Measurements from ENCODE around the gene DENND5B.
"Not testable (repeated sequence)": the region's sequence is repeated elsewhere in the genome, so short reads cannot be mapped to it uniquely, and the experiment has no call there.

The DENND5B gene

DNA sequence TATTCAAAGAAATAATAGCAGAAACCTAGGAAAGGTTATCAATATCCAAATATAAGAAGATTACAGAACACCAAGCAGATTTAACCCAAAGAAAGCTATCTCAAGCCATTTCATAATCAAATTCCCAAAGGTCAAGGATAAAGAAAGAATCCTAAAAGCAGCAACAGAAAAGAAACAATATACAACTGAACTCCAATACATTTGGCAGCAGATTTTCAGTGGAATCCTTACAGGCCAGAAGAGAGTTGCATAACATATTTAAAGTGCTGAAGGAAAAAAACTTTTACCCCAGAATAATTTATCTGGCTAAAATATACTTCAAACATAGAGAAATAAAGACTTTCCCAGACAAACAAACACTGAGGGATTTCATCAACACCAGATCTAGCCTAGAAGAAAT, 54.3 kb downstream of the DENND5B start:
- no peak for DNase-seq

DNA sequence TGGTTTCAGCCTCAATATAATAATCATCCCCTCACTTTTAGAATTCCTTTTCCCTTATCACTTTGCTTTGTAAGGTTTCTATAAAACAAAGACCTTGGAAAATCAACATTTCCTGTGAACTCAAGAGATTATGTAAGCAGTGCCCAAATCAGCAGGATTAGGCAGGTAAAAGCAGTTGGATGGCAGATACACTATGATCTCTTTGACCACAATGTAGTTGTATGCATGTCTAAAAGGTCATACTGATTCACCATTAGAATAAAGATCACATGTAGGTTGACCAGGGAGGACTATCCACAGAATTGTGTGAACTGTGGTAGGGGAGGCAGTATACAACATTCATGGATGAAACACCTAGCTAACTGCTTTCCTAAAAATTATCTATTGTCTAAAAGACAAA, 57.5 kb downstream of the DENND5B start:
- no peak for DNase-seq

GRCh38 chr12:31531893-31532292, 59.0 kb downstream of the DENND5B start:
- DNase-seq = no peak

DNA sequence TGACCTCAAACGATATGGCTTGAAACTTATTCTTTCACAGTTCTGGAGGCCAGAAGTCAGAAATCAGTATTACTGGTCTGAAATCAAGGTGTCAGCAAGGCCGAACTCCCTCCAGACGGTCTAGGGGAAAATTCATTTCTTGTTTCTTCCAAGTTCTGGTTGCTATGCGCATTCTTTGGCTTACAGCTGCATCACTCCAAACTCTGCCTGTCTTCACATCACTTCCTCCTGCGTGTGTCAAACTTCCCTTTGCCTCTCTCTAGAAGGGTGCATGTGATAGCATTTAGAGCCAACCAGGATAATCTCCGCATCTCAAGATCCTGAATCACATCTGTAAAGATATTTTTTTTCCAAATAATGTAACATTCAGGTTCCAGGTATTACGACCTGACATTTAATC, 62.8 kb downstream of the DENND5B start:
- DNase-seq = no peak

DNA sequence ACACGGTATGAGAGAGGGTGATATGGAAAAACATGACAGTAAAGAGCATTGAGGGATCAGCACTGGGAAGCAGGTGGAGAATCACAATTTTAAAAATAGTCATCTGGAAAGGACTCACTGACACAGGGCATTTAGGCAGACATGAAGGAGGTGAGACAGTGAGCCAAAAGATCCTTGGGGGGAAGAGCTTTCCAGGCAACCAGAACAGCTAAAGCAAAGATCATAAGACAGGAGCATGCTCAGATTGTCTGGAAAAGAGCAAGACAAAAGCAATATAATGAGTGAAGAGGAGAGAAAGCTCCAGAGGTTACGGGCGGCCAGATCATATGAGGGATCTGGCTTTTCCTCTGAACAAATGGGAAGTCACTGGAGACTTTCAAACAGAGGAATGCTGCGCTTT, 63.9 kb downstream of the DENND5B start:
- DNase-seq = no peak

- DNase-seq = no peak
These were observed 64.8 kb downstream of the DENND5B start for GRCh38 chr12:31526158-31526546.

DNA sequence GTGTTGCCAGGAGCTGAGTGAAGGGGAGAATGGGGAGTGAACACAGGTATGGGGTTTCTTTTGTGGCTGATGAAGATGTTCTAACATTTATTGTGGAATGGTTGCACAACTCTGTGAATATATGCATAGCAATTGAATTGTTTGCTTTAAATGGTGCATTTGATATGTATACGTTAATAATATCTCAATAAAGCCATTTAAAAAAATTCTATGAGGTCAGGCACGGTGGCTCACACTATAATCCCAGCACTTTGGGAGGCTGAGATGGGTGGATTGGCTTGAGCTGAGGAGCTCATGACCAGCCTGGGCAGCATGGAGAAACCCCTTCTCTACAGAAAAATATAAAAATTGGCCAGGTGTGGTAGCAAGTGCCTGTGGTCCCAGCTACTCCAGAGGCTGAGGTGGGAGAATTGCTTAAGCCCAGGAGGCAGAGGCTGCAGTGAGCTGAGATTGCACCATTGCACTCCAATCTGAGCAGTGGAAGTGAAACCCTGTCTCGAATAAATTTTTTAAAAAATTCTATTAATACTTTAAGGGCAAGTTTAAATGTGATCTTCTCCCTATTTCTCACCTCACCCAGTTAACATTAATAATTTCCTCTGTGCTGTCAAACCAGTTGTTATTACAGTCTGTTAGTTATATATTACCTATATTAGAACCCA, 65.3 kb downstream of the DENND5B start:
- no peak for DNase-seq

- DNase-seq = no peak
These were observed 66.0 kb downstream of the DENND5B start for GRCh38 chr12:31524791-31525495.

DNA sequence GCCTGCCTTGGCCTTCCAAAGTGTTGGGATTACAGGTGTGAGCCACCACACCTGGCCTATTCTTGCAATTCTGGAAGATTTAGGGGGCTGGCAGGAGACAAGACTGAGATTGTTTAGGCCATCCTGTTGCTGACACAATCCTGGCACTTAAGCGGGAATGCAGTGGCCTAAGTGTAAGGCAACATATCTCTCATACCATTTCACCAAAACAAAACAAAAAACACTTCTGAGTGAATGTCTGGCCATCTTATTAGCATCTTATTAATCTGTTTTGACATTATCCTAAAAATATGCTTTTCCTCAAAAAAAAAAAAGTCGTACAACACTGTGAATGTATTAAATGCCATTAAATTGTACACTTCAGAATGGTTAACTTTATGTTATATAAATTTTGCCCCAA, 67.6 kb downstream of the DENND5B start:
- DNase-seq = no peak

DNA sequence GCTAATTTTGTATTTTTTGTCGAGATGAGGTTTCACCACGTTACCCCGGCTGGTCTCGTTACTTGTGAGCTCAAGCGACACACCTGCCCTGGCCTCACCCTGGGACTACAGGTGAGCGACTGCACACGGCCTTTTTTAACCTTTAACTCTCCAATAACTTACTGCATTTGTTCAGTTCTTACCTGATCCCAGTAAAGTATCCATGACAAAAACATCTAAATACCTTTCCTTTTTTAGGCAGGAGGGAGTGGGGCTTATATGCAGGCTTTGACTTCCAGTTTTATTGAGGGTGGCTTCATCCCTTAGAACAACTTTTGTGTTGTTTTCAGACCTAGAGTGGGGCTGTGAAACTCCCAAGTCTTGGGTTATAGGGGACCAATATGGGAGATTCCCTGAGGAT, 68.3 kb downstream of the DENND5B start:
- no peak for DNase-seq

DNA sequence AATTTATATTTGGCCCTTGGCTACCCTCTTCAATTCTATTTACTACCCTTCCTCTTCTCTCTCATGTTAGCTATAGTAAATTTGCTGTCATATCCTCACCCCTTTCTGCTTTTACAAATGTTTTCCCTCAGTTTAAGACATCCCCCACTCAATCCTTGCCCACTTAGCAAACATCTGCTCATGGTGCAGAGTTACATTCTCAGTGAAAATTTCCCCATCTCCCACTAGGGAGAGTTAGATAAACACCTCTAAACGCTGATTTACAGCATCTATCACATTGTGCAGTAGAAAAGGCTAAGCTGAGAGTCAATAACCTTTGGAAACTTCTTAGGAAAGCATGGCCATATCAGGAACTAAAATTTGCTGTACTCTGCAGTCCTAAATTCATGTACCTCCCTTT, 69.0 kb downstream of the DENND5B start:
- no peak for DNase-seq

GRCh38 chr12:31519511-31519910, 71.4 kb downstream of the DENND5B start:
- DNase-seq = no peak

DNA sequence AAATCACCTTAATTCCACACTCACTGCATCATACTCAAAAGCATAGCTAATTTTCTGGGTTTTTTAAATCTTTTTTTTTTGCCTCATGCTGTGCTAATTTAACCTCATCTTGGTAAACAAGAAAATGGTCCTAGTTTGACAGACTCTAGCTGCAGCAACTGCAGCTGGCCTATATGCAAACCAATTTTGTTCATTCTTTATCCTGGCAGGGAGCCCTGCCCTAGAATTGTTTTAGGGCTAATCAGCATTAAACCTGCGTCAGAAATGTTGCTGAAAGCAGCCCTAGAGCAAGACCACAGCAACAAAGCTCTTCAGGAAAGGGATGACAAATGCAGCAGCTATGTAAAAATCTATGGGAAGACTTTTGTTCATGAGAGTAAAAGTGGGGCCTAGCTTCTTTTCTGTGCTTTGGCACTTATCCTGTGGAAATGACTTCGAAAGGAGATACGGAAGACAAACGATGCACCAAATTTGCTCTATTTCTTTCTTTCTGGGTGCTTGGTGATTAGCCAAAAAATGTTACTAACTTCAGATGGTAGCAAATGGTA, 72.2 kb downstream of the DENND5B start:
- DNase-seq = no peak

DNA sequence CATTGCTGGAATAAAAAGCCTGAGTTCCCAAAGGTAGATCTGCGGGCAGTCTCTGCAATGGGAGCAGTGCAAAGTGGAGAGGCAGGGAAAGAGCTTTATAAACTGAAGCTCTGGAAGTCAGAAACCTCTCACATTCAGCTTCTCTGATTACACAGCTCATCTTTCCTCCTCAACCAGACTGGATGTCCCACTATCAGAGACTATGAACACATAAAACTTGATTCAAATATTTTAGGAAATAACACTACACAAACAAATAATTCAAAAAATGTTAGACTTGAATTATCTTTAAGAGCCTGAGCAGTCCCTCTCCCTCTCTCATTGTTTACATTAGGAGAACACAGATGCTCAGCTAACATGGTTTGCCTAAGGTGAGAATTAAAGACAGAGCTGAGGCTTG, 72.9 kb downstream of the DENND5B start:
- DNase-seq = no peak

GRCh38 chr12:31516702-31517101, 74.2 kb downstream of the DENND5B start:
- DNase-seq = no peak

- no peak for DNase-seq
These were observed 76.0 kb downstream of the DENND5B start for GRCh38 chr12:31514912-31515311.

DNA sequence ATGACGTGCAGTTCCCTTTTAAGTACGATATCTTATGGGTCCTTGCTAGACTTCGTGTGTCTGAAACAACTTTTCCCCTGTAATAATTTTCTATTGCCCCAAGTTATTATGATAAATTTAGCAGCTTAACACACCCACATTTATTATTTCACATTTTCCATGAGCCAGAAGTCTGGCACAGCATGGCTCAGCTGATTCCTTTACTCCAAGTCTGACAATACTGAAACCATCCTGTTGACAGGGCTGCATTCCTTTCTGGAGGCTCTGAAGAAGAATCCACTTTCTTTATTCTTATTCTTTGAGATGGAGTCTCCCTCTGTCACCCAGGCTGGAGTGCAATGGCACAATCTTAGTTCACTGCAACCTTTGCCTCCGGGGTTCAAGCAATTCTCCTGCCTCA, 80.9 kb downstream of the DENND5B start:
- DNase-seq = no peak

- DNase-seq = no peak
These were observed 82.3 kb downstream of the DENND5B start for GRCh38 chr12:31508436-31509150.

DNA sequence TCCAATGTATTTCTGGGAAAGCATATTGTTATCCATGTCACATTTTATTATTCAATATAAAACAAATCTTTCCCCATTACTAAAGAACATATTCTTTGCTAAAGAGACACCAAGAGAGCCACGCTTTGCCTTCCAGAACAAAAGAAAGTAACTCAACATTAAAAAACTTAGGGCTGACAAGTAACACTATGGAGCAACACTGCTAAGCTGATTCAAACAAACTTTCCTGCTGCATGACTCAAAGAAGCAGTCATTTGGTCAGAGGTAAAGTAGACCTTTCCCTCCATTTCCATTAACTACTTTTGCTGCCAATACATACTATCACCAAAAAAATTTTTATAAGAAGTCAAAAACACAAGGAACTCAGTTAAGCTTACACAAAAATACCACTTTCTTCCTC, 83.0 kb downstream of the DENND5B start:
- DNase-seq = no peak

- no peak for DNase-seq
These were observed 84.2 kb downstream of the DENND5B start for GRCh38 chr12:31506515-31507306.

GRCh38 chr12:31504625-31505222, 86.2 kb downstream of the DENND5B start:
- DNase-seq = no peak

GRCh38 chr12:31501014-31501413, 89.9 kb downstream of the DENND5B start:
- not testable (repeated sequence) for DNase-seq

DNA sequence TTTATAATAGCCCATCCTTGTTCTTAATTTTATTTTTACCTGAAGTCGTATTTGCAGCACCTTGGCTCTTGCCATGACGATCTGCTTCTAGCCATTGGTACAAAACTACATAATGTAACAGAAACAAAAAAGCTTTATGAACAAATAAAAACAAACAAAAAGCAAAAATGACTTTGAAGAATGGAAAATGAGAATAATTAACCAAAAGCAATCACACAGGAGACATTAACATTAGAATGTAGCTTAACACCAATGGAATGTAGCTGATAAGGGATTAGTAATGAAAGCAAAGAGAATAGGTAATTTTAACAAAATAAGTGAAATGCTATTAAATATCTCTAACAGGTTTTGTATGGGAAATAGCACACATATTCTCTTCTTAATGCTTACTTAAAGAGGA, 91.4 kb downstream of the DENND5B start:
- DNase-seq = no peak
